Epithelial cell of proximal tubule (primary cell): Measurements from ENCODE around the gene AGBL1. TPM values are rescaled to one million over a fixed set of nuclear protein-coding genes. Genes with fewer than 3 reads are reported as not detected.
A peak's percentile ranks its signal among the peaks of the same experiment; 100 is the strongest.

Source experiments
- DNase-seq: peaks from one replicate; pipeline ENCODE4 v3.0.0-alpha.2; 2011; ENCODE audit warnings: low read depth
- H3K4me3 ChIP-seq: 2 replicates; pipeline ENCODE4 v1.5.1; 2011; ENCODE audit warnings: low read depth, mild to moderate bottlenecking, low read length
- CTCF ChIP-seq: conservative IDR thresholded peaks from 2 replicates; pipeline ENCODE4 v1.5.1; 2012; ENCODE audit warnings: low read depth, mild to moderate bottlenecking, low read length
- total RNA-seq: library from RNA; depleted of rRNA; stranded (reverse); fragments of >200 nt; gene quantifications from 2 replicates; pipeline ENCODE4 v1.2.3, GENCODE V29; 2015

AGBL1 gene
- total RNA-seq, 1 donor from 2014 or later = not detected

- no peak overlapping the region for H3K4me3 ChIP-seq
- DNase-seq = no peak
- no peak for TF ChIP-seq CTCF
Observed at GRCh38 chr15:86911022-86911421, 831.4 kb downstream of the AGBL1 start.

- no peak overlapping the region for H3K4me3 ChIP-seq
- TF ChIP-seq CTCF = no peak
- DNase-seq = no peak
Observed at GRCh38 chr15:86912661-86913060, 833.0 kb downstream of the AGBL1 start.

DNA sequence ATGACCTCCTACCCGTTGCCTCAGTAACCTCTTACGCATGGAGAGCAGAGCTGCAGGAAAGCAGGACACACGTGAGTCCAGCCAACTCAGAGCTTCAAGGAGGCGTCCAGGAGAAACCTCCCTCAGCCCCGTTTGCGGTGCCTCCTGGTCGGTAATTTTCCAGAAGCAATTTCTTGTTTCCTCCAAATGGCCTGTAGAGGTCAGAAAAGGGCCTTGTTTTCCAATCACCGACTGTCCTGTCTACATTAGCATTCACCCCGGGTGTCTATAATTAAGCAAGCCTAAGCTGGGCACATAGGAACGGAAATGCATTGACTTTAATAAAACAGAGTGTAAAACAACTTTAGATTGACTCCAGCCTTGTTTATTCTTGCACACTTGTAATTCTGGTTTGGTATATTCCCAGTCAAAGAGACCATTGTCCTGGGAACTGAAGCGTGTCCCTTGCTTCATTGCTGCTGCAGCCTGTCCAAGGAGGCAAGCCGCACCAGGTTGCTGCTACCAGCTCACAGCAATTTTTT is 836.2 kb downstream of the AGBL1 start:
- no peak overlapping the region for H3K4me3 ChIP-seq
- peak; percentile 59 for TF ChIP-seq CTCF
- DNase-seq = peak; percentile 29

DNA sequence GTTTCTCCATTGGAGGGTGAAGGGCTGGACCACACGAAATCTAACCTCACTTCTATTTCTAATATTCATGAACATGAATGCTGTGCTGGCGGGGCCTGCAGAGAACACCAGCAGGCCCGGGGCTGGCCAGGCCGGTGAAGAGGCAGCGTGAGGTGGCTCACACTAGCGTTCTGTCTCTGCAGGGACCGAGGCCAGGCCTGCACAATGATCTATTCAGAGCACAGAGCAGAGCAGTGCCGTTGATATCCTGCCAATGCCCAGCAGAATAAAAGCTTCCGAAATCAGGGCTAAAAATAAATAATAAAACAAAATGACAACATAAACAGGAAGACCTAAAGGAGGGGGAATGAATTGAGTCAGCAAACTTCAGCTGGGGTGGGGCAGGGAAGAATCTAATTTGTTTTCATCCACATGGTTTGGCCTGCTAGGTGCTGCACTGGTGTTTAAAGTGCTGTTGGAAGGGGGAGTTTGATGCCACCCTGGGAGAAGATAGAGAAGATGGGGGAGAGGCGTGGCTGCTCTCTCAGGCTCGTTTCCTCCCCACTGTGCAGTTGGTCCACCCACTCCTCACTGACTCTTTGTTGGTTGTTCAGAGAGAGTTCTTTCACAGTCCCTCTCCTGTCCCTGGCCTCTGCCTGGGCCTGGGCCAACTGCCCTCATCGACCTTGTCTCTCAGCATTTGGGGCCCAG is 837.1 kb downstream of the AGBL1 start:
- no peak for DNase-seq
- no peak for TF ChIP-seq CTCF
- H3K4me3 ChIP-seq = no peak overlapping the region

DNA sequence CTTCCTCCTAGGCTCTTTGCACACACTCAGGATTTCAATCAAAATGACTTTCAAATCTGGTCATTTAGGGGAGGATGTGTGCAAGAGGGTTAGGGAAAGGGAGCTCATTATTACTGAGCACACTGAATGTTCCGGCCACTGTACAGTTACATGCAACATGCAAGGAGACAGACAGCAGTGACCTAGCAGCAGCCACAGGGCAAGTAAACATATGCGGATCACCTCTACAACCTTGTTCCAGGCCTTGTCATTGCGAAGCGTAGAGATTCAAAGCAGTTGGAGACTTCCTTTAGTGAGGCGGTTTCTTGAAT is 837.6 kb downstream of the AGBL1 start:
- TF ChIP-seq CTCF = no peak
- DNase-seq = no peak
- no peak overlapping the region for H3K4me3 ChIP-seq

GRCh38 chr15:86919581-86919980 is 839.9 kb downstream of the AGBL1 start:
- no peak for TF ChIP-seq CTCF
- DNase-seq = no peak
- no peak overlapping the region for H3K4me3 ChIP-seq

GRCh38 chr15:86929461-86929860 is 849.8 kb downstream of the AGBL1 start:
- no peak overlapping the region for H3K4me3 ChIP-seq
- no peak for DNase-seq
- no peak for TF ChIP-seq CTCF
